Left ventricle myocardium superior (tissue), 1 donor: Measurements from ENCODE around the gene LHX5. TPM values are rescaled to one million over a fixed set of nuclear protein-coding genes. Genes with fewer than 3 reads are reported as not detected.
"Not testable (repeated sequence)": the region's sequence is repeated elsewhere in the genome, so short reads cannot be mapped to it uniquely, and the experiment has no call there.

ENCODE experiments used
- ATAC-seq: fragments of 200-7000 bp; cut with Tn5 transposase; one replicate; pipeline ENCODE4 v1.9.1; 2020; ENCODE audit warnings: mild to moderate bottlenecking, moderate library complexity
- DNase-seq: peaks from one replicate; pipeline ENCODE4 v3.0.0-alpha.2; 2020
- intact Hi-C: fragments of 100-400 bp; cut with micrococcal nuclease; formaldehyde crosslinking; loops from one replicate; pipeline ENCODE4 v1.11.0; 2022
- long read RNA-seq: library from polyadenylated mRNA; unstranded; transcript quantifications from one replicate; pipeline ENCODE4 v2.0.0, GENCODE V29; 2021
- total RNA-seq: library from RNA; stranded (reverse); fragmentation: NEBNext Ultra II Directional; extraction: Animal tissue kit (Norgen Biotek cat#: 25700); gene quantifications from one replicate; pipeline ENCODE4 v1.2.1, GENCODE V29; 2021
- donor health status: DM: no; HTN: yes; CAD: no; lungs with severe emphysema.

Gene LHX5
- not detected for total RNA-seq
- long read RNA-seq: 0 reads

GRCh38 chr12:113471619-113472171 is at the start of gene LHX5:
Gene LHX5, minus strand, starts transcription at chr12:113471871. Its CDS starts 373 bp downstream, at chr12:113471498.
- DNase-seq: no peak
- no peak for ATAC-seq
- intact Hi-C loops: no loop called here

GRCh38 chr12:113519464-113520307 is 48.0 kb upstream of the LHX5 start:
- no peak for ATAC-seq
- intact Hi-C loops: no loop called here
- DNase-seq: no peak

GRCh38 chr12:113515082-113515856 is 43.6 kb upstream of the LHX5 start:
- intact Hi-C loops: no loop called here
- ATAC-seq: no peak
- DNase-seq: no peak

GRCh38 chr12:113514602-113515001 is 42.9 kb upstream of the LHX5 start:
- intact Hi-C loops: no loop called here
- DNase-seq (no peak), ATAC-seq (no peak)

GRCh38 chr12:113512568-113512967 is 40.9 kb upstream of the LHX5 start:
- ATAC-seq (no peak), DNase-seq (no peak)

GRCh38 chr12:113506867-113507266 is 35.2 kb upstream of the LHX5 start:
- DNase-seq (no peak), ATAC-seq (no peak)
- intact Hi-C loops: no loop called here

More at GRCh38 chr12:113512568-113512967, 40.9 kb upstream of the LHX5 start:
- intact Hi-C loops: no loop called here

- ATAC-seq (no peak), DNase-seq (no peak)
- intact Hi-C loops: no loop called here
Observed at GRCh38 chr12:113505941-113506340, 34.3 kb upstream of the LHX5 start.

GRCh38 chr12:113504917-113505316 is 33.2 kb upstream of the LHX5 start:
- intact Hi-C loops: no loop called here
- DNase-seq (no peak), ATAC-seq (no peak)

GRCh38 chr12:113500782-113501311 is 29.2 kb upstream of the LHX5 start:
- no peak for ATAC-seq

GRCh38 chr12:113500306-113500675 is 28.6 kb upstream of the LHX5 start:
- intact Hi-C loops: no loop called here
- ATAC-seq (no peak), DNase-seq (no peak)

More at GRCh38 chr12:113500782-113501311, 29.2 kb upstream of the LHX5 start:
- intact Hi-C loops: no loop called here
- no peak for DNase-seq

- ATAC-seq (no peak), DNase-seq (no peak)
- intact Hi-C loops: no loop called here
Observed at GRCh38 chr12:113498490-113498889, 26.8 kb upstream of the LHX5 start.

GRCh38 chr12:113497693-113498092 is 26.0 kb upstream of the LHX5 start:
- intact Hi-C loops: no loop called here
- no peak for DNase-seq
- ATAC-seq: no peak

GRCh38 chr12:113495941-113496340 is 24.3 kb upstream of the LHX5 start:
- intact Hi-C loops, DNase-seq, ATAC-seq: not testable (repeated sequence)

GRCh38 chr12:113488322-113488721 is 16.7 kb upstream of the LHX5 start:
- no peak for ATAC-seq
- intact Hi-C loops: no loop called here
- DNase-seq: no peak

- ATAC-seq (no peak), DNase-seq (no peak)
- intact Hi-C loops: no loop called here
Observed at GRCh38 chr12:113486722-113487121, 15.1 kb upstream of the LHX5 start.

GRCh38 chr12:113485330-113485729 is 13.7 kb upstream of the LHX5 start:
- intact Hi-C loops: no loop called here
- no peak for ATAC-seq

GRCh38 chr12:113482334-113482733 is 10.7 kb upstream of the LHX5 start:
- no peak for DNase-seq
- intact Hi-C loops: no loop called here
- ATAC-seq: no peak

More at GRCh38 chr12:113485330-113485729, 13.7 kb upstream of the LHX5 start:
- no peak for DNase-seq

- ATAC-seq (no peak), DNase-seq (no peak)
- intact Hi-C loops: no loop called here
Observed at GRCh38 chr12:113480336-113480971, 8.8 kb upstream of the LHX5 start.

- ATAC-seq: no peak
- peak; percentile 65 for DNase-seq
- intact Hi-C loops: no loop called here
Observed at GRCh38 chr12:113479590-113480335, 8.1 kb upstream of the LHX5 start.
